OCI-LY3 (cell line): ENCODE results near the gene PTPRR.

Experiments
- EZH2phosphoT487 ChIP-seq: fragments of 200-600 bp; shearing (Covaris generic); IDR thresholded peaks from 2 replicates; pipeline ENCODE4 v1.6.1; 2018; ENCODE audit warnings: antibody characterized with exemption, mixed run types, low read depth
- TF ChIP-seq, protein P1 (sequence below): fragments of 200-600, 300-600 bp; sonication (generic); IDR thresholded peaks from 2 replicates; pipeline ENCODE4 v1.5.1; 2014; ENCODE audit warnings: antibody characterized with exemption, low read length, low read depth

- TF ChIP-seq, protein P1, sequence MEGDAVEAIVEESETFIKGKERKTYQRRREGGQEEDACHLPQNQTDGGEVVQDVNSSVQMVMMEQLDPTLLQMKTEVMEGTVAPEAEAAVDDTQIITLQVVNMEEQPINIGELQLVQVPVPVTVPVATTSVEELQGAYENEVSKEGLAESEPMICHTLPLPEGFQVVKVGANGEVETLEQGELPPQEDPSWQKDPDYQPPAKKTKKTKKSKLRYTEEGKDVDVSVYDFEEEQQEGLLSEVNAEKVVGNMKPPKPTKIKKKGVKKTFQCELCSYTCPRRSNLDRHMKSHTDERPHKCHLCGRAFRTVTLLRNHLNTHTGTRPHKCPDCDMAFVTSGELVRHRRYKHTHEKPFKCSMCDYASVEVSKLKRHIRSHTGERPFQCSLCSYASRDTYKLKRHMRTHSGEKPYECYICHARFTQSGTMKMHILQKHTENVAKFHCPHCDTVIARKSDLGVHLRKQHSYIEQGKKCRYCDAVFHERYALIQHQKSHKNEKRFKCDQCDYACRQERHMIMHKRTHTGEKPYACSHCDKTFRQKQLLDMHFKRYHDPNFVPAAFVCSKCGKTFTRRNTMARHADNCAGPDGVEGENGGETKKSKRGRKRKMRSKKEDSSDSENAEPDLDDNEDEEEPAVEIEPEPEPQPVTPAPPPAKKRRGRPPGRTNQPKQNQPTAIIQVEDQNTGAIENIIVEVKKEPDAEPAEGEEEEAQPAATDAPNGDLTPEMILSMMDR = no peak
- no peak for TF ChIP-seq EZH2phosphoT487
Measured at GRCh38 chr12:70910666-70911065, 9.9 kb downstream of the PTPRR start.
